ENCODE data around the gene MCTP1.

- TF ChIP-seq, protein P1, sequence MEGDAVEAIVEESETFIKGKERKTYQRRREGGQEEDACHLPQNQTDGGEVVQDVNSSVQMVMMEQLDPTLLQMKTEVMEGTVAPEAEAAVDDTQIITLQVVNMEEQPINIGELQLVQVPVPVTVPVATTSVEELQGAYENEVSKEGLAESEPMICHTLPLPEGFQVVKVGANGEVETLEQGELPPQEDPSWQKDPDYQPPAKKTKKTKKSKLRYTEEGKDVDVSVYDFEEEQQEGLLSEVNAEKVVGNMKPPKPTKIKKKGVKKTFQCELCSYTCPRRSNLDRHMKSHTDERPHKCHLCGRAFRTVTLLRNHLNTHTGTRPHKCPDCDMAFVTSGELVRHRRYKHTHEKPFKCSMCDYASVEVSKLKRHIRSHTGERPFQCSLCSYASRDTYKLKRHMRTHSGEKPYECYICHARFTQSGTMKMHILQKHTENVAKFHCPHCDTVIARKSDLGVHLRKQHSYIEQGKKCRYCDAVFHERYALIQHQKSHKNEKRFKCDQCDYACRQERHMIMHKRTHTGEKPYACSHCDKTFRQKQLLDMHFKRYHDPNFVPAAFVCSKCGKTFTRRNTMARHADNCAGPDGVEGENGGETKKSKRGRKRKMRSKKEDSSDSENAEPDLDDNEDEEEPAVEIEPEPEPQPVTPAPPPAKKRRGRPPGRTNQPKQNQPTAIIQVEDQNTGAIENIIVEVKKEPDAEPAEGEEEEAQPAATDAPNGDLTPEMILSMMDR (IDR thresholded peaks at IDR 0.05; ENCODE audit: low read depth, low read length, poor library complexity, severe bottlenecking) = no peak
- no peak for TF ChIP-seq EZH2phosphoT487 (IDR thresholded peaks at IDR 0.05; ENCODE audit: borderline replicate concordance, low read length)
Observed at GRCh38 chr5:95223566-95224258, 61.2 kb downstream of the MCTP1 start.
